Measurements from ENCODE around the gene COL11A2.

DNA sequence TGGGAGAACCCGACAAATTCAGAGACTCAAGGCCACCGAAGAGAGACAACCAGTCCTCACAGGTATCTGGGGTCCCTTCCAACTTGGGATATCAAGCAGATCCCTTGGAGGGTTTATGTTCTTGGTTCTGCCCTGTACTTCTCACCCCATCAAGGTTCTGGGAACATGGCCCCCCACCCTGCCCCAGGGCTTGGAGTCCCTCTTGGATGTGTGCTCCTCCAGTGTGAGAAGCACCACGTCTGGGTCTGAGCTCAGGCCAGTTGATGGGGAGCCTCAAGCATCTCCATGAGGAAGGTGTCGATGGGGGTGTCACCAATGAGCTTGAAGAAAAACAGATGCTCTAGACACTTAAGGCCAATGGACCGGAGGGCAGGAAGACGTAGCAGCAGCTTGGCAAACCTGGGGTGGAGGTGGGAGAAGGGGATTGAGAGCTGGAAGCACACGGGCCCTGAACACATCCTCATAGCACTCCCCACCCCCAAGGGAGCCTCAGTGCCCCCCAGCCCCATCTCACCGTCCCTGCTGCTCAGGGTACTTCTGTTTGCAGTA lies 2.2 kb upstream of the COL11A2 start:
- TF ChIP-seq GATA2 (IDR thresholded peaks at IDR 0.05; ENCODE audit: low read depth, low read length) (no peak), GATA3 (IDR thresholded peaks at IDR 0.05; ENCODE audit: low read depth, low read length) (no peak)
